HUDEP-2 (cell line): ENCODE measurements around the gene KRTAP5-1.

ENCODE experiments used
- DNase-seq, 76 experiments: peaks; one replicate each; lab custom pipeline; 2025; ENCODE audit not compliant: unreplicated experiment in 76 of 76; lab: John Stamatoyannopoulos, UW

Gene KRTAP5-1

DNA sequence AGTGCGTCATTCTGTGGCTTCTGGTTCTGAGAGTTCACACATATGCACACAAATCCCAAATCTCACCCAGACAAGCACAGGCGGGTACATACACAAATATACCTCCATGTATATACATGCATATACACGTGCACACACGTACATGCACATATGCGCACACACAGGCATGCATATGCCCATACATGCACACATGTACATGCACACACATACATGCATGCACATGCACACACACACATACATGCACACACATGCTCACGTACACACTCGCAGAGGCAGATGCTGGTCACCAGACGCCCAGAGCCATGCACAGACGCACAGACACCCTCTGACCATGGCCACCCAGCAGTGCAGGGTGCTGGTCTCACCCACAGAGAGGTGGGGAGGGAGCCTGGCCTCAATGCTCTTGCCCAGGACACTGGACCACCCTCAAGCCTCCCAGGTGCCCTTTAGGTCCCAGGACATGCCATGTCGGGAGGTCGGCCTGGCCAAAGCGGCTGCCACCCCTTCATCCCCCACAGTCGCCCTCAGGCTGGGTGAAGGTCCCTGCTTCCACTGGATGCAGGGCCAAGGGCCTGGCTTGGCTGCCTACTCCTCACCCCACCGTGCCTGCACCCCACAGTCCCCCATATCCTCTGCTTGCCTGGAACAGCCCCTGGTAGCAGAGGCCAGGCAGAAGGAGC lies 22.5 kb downstream of the KRTAP5-1 start:
- no peak for DNase-seq

DNA sequence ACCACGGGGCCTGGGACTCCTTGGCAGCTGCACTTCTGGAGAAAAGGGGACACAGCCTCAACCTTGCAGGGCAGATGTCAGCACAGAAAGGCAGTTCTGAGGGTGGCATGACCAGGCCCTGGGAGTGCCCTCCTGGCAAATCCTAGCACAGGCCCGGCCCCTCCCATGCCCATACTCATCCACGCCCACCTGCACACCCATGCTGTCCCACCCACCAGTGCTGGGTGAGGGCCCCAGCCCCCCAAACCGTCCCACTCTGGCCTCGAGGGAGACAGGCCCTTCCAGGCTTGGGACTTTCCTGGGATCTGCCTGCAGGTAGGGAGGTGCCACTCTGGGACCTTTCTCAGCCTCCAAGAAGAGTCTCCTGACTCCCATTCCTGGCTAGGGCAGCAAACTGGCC lies 23.1 kb downstream of the KRTAP5-1 start:
- no peak for DNase-seq

DNA sequence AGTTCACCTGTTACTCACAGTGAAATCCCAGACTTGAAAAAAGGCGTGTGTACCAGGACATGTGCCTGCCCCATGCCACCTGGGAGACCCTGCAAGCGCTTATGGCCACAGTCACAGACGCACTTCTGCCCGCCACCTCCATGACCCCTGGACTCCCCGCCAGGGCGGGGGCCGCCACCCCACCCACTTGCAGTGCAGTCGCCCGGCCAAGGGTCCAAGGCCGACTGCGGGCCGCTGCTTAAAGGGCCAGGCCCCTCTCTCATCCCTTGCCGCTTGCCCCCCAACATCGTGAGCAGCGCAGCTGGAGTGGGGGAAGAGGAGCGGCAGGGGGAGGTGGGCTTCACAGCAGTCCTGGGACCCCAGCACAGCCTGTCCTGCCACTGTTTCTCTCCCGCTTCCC lies 23.8 kb downstream of the KRTAP5-1 start:
- no peak for DNase-seq

DNA sequence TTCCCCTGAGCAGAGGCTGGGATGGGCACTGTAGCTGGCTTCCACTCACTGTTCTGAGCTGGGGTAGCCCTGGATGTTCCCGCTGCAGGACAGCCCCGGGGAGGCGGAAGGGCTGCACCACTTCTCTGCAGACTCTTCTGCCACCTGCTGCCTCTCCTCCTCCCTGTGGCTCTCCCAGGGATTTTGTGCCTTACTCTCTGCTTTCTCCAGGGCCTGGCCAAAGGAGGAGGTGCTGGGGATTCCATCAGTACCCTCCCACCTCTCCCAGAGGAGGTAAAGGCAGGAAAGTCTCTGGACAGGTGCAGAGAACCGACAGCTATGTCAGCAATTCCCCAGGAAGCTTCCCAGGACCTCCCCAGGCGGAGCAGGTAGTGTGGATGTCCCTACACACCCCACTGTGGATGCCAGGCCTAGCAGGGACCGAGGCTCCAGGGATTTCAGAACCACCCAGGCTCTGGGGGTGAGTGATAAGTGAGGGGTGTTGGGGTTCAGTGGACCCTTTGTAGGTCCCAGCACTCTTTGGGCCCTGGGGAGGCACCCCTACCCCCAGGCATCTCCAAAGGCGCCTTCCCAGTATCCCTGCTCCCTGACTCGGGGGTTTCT lies 24.3 kb downstream of the KRTAP5-1 start:
- DNase-seq: no peak

DNA sequence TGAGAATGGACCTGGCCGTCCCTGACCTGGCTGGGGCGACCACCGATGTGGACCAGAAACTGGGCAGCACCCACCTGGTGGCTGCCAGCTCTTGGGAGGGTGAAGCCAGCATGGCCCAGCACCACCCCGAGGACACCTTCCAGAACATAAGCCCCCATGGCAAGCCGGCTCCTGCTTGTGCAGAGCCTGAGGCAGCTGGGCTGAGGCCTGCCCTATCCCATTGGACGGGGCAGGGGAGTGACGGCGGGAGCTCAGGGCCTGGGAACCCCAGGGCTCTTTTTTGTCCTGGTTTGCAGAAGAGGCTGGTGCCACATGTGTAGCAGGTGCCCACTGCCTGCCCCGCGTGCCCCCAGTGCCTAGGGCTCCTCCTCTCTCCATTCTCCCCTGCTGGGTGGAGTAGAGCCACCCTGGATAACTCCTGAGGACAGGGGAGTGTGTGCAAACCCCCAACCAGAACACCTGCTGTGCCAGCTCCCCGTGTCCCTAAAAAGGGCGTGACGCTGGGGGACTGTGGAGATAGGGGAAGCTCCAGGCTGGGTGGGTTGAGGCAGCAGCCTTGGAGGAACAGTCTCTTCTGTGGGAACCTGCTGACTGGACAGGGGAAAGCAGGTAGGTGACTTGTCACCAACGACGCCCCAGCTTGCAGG lies 25.0 kb downstream of the KRTAP5-1 start:
- no peak for DNase-seq

DNA sequence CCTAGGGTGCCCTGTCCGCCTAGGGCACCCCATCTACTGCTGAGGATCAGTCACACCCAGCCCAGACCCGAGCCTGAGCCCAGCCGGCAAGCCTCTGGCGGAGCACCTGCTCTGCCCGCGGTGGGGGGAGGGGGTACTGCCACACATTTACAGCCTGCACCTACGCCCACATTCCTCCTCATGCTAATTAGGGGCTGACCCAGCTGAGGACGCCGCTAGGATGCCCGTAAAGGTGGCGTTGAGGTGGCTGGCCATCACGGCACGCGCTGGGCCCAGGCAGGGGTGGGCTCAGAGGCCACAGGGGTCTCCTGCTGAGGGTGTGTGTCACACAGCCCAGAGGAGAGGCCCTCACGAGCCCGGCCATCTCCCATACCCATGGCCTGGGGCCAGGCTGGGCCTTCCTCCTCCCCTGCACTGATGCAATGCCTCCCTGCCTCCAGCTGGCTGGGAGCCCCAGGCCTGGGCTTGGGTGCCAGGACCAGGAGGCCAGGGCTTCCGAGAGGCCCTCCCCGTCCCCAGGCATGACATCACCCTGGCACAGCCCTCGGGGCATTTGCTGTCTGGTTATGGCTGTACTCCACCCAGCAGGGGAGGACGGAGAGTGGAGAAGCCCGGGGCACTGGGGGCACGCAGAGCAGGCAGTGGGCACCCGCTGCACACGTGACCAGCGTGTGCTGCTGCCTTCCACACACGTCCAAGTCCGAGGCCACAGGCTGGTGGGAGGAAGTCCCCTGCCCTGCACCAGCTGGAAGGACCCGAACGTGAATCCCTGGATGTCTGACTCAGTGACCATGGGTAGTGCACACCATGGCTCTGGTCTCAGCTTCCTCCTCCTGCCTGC lies 25.8 kb downstream of the KRTAP5-1 start:
- DNase-seq: peak in 1 of 76 experiments; percentile 12

DNA sequence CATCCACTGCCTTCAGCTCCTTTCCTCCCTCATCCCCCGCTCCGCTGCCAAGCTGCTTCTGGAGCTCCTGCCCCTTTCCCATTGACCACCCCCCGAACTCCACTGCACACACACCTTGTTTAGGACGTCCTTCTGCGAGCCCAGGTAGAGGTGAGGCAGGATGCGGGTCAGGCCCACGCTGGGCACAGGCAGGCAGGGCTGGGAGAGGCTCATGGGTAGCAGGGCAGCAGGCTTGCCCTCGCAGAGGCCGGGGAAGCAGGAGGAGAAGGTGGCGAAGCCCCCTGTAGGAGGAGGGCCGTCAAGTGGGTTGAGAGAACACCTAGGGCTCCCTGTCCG lies 26.3 kb downstream of the KRTAP5-1 start:
- DNase-seq: no peak

DNA sequence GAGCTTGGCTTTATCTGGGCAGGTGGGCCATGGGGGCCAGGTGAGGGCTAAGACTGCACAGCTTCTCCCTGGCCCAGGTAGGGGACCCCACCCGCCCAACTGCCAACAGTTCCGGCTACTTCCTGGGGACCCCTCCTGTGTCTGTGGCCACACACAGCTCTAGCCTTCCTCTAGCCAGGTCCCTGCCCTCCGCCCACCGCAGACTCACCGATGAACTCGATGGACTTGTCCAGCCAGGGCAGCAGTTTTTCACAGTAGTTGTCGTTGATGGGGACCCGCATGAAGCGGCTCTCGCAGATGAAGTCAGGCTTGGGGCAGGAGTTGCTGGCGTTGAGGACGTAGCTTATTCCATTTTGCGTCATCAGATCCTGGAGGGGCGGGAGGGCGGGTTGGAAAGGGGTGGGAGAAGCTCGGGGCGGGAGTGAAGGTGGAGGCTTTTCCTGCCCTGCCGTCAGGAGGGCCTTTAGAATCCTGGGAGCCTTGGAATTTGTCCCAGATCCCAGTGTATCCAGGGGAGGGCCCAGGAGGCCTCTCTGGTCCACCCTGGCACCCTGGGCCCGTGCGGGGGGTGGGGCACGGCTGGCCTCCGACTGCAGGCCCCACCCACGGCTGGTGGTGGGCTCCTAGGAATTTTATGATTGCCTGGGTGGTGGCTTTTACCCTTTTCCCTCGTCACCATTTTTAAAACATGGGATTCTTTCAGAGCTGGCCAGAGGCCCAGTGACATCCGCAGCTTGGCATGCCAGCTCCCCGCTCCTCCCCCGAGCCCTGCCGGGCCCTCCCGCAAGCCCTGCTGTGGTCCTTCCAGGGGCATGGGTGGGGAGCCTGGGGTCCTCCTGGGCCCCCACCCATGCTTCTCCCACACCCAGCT lies 26.9 kb downstream of the KRTAP5-1 start:
- no peak for DNase-seq

DNA sequence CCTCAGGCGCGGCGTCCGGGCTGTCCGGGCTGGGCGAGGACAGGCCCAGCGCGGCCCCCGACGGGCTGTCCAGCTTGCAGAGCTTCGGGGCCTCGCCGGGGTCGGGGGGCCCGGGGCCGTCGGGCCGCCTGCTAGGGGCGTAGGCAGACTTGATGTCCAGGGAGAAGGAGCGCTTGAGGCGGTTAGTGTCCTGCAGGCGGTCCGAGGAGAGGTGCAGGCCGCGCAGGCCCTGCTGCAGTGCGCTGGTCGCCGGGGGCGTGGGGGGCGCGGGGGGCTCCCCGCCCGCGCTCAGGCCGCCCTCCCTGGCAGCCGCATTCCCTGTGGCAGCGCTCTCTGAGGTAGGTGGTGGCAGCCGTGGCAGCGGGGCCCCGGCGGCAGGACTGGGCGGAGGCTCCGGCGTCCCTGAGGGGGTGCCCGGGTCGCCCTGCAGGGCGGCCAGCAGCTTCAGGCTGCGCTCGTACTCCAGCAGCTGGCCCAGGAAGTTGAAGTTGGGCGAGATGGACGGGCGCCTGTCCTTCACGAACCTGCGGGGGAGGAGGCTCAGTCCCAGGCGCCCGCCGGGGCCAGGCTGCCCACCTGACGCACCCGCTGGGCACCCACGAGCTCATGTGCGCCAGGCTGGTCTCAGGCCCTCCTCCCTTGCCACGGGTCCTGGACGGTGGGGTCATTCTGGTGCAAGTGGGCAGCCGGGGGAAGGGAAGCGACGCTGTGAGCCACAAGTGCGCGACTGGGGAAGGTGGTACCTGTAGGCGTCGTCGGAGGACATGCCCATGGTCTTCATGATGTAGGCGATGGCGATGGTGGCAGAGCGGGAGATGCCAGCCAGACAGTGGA lies 27.8 kb downstream of the KRTAP5-1 start:
- DNase-seq: no peak

DNA sequence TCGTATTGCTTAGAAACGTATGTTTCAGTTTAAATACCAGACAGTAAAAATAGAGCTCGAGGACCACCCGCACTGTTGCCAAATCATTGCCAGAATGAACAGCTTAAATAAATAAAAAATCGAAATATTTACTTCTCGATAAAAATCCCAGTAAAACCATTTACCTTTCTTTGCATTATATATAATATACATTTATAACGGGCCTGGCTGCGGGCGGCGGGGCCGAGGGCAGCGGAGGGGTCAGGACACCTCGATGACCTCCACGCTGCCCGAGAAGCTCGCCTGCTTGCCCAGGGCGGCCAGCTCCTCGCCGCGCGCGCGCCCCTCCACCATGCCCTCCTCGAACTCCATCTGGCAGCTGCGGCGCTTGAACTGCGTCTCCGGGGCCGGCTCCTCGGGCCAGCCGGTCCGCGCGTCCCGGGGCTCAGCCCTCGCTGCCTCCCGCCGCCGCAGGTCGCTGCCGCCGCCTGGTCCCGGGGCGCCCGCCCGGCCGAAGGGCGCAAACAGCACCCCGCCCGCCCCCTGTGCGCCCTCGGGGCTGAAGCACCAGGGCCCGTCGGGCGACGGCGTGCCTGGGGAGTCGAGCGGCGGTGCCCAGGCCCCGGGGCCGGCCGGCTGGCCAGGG lies 28.7 kb downstream of the KRTAP5-1 start:
- no peak for DNase-seq

DNA sequence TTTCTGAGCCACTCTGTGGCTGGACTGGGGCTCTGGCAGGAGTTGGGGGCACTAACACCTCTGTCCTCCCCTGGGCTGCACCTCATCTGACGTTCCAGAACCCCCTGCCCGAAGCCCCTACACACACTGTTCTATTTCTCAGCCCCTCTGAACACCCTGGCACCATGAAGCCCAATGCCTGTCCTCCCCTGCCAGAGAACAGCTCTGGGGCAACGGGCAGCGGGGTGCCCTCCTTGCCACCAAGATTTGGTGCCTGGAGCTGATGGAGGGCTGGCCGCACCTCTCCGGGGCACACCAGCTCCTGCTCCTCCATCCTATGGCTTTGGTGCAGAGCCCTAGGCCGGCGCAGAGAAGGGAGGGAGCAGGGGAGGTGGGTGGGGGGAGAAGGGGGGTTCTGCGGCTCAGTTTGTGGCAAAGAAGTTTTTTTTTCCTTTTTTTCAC lies 29.4 kb downstream of the KRTAP5-1 start:
- no peak for DNase-seq

DNA sequence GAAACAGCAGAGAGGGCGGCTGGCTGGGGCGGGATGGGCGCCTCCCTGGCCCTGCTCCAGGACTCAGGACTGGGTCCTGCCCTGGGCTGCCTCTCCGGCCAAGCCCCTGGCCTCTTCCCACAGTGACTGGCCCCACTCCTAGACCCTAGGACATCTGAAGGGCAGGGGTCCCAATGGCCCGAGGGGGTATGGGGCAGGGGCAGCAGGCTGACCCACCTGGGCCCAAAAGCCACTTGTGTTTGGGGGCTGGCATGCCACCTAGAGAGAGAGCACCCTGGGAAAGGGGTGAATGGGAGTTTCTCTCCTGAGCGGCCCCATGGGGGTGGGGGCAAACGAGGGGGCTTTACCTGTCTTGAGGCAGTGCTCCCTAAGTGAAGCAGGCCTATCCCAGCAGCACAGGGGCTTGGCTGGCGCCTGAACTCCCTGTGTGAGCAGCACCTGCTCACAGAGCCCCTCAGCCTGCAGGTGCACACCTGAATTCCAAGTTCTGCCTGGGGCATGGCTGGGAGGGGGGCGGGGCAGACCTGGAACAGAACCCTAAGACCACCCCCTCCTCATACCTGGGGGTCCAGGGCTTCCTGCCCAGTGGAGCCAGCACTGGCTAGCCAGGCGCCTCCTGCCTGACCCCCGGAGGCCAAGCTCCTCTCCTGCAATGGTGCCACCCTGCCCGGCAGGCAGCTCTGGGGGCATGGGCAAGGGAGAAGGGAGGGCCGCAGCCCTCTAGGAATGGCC lies 29.9 kb downstream of the KRTAP5-1 start:
- DNase-seq: no peak

DNA sequence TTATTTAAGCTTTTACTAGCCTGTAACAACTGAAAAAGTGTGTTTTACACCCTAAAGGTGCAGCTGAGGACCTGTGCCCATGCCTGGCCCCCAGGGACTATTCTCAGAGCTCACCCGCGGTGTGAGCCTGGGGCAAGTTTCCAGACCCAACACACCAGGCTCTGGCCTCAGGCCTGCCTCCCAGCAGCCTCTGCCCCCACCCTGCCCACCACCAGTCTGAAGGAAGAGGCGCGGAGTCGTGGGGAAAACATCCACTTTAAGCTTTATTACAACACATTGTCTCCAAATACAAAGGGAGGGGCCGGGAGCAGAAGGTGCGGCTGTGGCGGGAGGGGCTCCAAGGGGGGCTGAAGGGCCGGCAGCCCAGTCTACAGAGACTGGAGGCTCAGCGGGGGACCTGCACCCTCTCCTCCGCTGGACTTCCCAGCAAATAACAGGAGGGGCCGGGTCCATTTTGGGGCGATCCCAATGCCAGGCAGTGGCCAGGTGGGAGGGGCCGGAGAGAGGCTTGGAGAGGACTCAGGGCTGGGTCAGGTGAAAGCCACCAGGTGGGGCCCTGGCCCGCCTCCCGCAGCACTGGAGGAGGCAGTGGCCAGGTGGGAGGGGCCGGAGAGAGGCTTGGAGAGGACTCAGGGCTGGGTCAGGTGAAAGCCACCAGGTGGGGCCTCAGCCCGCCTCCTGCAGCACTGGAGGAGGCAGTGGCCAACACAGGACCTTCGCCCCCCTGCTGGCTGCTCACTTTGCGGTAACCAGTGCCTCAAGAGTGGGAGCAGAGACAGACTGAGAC lies 31.1 kb downstream of the KRTAP5-1 start:
- no peak for DNase-seq

DNA sequence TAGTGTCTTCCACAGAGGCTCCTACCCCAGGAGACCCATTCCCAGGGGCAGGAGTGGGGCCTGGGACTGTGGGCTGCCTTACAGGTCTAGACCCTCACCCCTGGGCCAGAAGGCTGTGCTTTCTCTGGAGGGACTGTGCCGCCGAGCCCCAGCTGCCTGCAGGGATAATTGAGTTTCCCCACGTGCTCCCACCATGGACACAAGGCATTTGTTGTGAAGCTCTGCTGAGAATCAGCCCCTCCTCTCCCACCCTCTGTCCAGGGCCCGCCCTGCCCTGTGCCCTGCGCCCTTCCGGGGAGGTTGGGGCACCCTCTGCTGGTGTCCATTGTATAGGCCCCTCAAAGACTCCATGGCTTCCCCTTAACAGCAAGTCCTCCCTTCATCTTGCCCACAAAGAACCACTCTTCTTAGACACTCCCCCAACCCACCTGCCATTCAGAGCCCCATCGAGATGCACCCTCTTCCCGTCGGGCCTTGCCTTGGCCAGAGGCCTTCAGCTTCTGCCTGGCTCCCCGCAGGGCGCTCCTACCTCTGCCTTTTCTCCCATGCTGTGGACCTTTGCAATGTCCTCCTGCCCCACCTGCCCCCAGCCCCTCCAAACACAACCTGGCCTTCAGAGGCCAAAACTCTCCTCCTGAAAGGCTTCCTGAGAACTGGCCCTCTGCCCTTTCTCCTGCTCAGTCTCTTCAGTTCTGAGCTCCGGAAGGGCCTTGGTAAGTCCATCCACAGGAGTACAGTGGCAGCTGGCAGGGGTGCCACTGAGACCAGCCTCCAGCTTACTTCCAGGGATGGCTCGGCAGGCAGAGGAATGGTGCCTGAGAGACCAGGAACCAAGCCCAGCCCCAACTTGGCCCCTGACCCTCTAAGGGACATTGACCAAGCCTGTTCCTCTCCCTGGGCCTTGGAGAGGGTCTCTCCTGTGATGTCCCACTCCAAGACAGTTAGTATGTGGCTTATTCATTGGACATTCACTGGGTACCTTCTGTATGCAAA lies 35.4 kb downstream of the KRTAP5-1 start:
- peak in 1 of 76 experiments; percentile 17 for DNase-seq

DNA sequence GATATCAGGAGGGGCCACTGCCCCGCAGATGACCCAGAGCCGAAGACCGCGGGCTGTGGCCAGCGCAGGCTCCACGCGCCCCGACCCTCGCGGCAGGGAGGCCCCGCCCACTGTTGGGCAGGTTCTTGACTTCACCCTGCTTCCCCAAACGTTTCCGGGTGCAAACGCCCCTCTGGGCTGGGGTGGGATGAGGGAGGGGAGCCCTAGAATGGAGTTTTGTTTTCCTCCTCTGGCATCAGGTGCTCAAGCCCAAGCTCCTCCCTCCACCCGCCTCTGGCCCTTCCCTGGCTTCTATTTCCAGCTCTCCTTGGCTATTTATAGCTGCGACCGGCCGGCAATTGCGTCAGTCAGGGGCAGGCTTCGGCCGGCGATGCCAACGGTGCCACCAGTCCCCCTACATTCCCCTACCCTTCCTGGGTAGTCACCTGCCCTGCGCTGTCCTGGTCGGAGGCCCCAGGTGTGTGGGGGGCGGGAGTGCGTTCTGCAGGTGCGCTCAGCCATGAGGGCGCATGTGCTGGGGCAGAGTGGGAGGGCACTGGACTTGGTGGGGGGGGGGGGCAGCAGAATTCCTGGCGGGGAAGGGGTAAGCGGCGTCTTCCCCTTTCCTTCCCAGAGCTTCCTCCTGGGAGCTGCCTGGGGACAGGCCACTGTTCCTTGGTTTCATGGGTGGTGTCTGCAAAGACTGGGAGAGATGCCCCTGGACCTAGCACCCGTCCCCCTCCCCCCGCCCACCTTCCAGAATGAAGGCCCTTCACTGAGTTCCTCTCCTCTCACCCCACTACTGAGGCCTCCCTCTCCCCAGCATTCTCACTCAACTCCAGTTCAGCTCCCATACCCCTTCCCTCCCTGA lies 36.6 kb downstream of the KRTAP5-1 start:
- DNase-seq: no peak
